Colonic mucosa (tissue), 4 donors: ENCODE measurements around the gene DAB2IP. TPM values are rescaled to one million over a fixed set of nuclear protein-coding genes. Genes with fewer than 3 reads are reported as not detected.

ENCODE experiments used
- DNase-seq: peaks from one replicate; pipeline ENCODE4 v3.0.0-alpha.2; 2020
- H3K27ac ChIP-seq: fragments of 200-600 bp; one replicate; pipeline ENCODE4 v1.8.0; 2021
- H3K27me3 ChIP-seq: fragments of 200-600 bp; one replicate; pipeline ENCODE4 v1.8.0; 2021
- H3K36me3 ChIP-seq: fragments of 200-600 bp; one replicate; pipeline ENCODE4 v1.8.0; 2021
- H3K4me1 ChIP-seq: fragments of 200-600 bp; one replicate; pipeline ENCODE4 v1.8.0; 2021; ENCODE audit warnings: mild to moderate bottlenecking
- H3K4me3 ChIP-seq: fragments of 200-600 bp; one replicate; pipeline ENCODE4 v1.8.0; 2021
- H3K9ac ChIP-seq, 2 donors: one replicate each; pipeline ENCODE4 v1.7.0; 2013; ENCODE audit warnings: control low read depth in 2 of 2, low read depth in 2 of 2, low read length in 2 of 2
- H3K9me3 ChIP-seq: fragments of 200-600 bp; one replicate; pipeline ENCODE4 v1.8.0; 2021
- intact Hi-C: fragments of 100-400 bp; cut with DNase I; formaldehyde crosslinking; loops from one replicate; pipeline ENCODE4 v1.14.1; 2022
- total RNA-seq, 2 donors: library from RNA; stranded (reverse); fragmentation: NEBNext Ultra II Directional in 1 of 2; extraction: Animal tissue kit (Norgen Biotek cat#: 25700) in 1 of 2; gene quantifications; one replicate each; pipeline ENCODE4 v1.2.1, GENCODE V29; 2021
- TF ChIP-seq, protein P1 (sequence below): fragments of 200-600 bp; IDR thresholded peaks from one replicate; pipeline ENCODE4 v1.8.0; 2022; ENCODE audit warnings: antibody characterized with exemption, mild to moderate bottlenecking
- donor health status: healthy.
- donor health status: DM: no; HTN: no; CAD: no.
- donor health status: DM: no; HTN: no; CAD: no.

Gene DAB2IP
- total RNA-seq, 2 donors from 2014 or later = 126 to 130 TPM

DNA sequence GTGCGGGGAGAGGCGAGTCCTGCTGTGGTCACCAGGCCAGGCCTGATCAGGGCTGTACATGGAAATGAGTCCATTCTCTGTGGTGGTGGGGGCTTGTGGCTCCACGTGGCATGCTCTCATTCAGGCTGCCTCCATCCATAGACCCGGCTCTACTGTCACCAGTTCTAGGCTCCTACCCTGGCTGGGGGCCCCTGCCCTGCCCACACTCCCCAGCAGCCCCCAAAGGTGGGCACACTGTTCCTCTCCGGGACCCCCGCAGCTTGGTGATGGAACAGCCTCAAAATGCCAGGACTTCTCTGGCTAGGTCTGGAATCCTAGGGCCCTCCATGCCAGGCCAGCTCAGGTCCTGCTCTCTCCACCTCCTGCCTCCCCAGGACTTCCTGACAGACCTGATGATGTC is 111.7 kb downstream of the DAB2IP start:
- DNase-seq = no peak

DNA sequence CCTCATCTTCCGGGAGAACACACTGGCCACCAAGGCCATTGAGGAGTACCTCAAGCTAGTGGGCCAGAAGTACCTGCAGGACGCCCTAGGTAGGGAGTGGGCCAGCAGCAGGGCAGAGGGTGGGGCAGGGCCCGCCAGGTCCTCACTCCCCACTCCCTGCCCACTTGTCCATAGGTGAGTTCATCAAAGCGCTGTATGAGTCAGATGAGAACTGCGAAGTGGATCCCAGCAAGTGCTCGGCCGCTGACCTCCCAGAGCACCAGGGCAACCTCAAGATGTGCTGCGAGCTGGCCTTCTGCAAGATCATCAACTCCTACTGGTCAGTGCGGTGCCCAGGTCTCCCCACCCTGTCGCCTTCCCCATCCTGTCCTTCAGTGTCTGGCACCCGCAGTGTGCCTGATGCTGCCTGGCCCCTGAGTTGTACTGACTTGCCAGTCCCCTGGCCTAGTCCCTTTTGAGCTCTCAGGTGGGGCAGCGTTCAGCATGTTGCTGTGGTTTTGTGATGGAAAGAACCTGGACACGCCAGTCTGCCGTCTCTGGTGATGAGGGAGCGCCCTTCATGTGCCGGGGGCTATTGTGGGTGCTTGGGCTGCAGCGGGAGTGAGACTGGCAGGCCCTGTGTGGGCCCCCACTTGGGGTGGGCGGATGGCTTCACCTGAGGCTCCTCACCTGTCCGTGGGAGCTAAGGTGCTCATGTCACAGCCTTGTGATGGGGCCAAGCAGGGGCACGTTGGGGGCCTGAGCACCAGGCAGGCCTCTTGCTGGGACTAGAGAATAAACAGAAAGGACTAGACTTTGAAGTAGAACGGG is 112.3 kb downstream of the DAB2IP start:
- peaks cover 10% of the 10 kb centered on the region for H3K36me3 ChIP-seq
- intact Hi-C loops = no loop called here
- no peak for DNase-seq

More for the DNA sequence above, 111.7 kb downstream of the DAB2IP start:
- intact Hi-C loops = no loop called here
- H3K9ac ChIP-seq = no peak overlapping the region
- H3K36me3 ChIP-seq = peaks cover 10% of the 10 kb centered on the region
- no peak overlapping the region for H3K4me3 ChIP-seq
- H3K27ac ChIP-seq = no peak overlapping the region
- no peaks in the 10 kb centered on the region for H3K9me3 ChIP-seq
- H3K27me3 ChIP-seq = no peaks in the 10 kb centered on the region
- H3K4me1 ChIP-seq = no peaks in the 10 kb centered on the region
- TF ChIP-seq, protein P1, sequence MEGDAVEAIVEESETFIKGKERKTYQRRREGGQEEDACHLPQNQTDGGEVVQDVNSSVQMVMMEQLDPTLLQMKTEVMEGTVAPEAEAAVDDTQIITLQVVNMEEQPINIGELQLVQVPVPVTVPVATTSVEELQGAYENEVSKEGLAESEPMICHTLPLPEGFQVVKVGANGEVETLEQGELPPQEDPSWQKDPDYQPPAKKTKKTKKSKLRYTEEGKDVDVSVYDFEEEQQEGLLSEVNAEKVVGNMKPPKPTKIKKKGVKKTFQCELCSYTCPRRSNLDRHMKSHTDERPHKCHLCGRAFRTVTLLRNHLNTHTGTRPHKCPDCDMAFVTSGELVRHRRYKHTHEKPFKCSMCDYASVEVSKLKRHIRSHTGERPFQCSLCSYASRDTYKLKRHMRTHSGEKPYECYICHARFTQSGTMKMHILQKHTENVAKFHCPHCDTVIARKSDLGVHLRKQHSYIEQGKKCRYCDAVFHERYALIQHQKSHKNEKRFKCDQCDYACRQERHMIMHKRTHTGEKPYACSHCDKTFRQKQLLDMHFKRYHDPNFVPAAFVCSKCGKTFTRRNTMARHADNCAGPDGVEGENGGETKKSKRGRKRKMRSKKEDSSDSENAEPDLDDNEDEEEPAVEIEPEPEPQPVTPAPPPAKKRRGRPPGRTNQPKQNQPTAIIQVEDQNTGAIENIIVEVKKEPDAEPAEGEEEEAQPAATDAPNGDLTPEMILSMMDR = no peak

DNA sequence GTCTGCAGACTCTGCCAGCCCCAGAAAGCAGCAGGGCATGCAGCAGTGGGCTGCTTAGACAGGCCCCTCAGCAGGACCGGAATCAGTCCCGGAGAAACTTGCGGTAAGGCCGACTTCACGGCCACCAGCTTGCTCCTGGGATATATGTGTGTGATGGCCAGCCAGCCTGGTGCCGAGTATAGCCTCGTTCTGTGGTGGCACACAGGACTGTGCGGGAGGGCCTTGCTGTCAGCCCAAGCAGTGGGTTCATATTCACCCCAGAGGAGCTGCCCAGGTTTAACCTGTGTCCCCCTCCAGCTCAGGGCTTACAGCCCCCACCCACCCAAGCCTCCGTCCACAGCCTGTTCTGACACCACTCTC is 112.9 kb downstream of the DAB2IP start:
- no peak overlapping the region for H3K4me3 ChIP-seq
- no peak overlapping the region for H3K9ac ChIP-seq
- no peaks in the 10 kb centered on the region for H3K27me3 ChIP-seq
- H3K27ac ChIP-seq = no peak overlapping the region
- DNase-seq = no peak
- no peaks in the 10 kb centered on the region for H3K9me3 ChIP-seq
- peaks cover 10% of the 10 kb centered on the region for H3K36me3 ChIP-seq
- TF ChIP-seq, protein P1 = no peak
- no peaks in the 10 kb centered on the region for H3K4me1 ChIP-seq
- intact Hi-C loops = no loop called here

More for the DNA sequence above, 112.3 kb downstream of the DAB2IP start:
- TF ChIP-seq, protein P1 = no peak
- Histone ChIP-seq H3K4me1 (no peaks in the 10 kb centered on the region), H3K9me3 (no peaks in the 10 kb centered on the region), H3K27ac (no peak overlapping the region), H3K4me3 (no peak overlapping the region), H3K27me3 (no peaks in the 10 kb centered on the region), H3K9ac (no peak overlapping the region)

DNA sequence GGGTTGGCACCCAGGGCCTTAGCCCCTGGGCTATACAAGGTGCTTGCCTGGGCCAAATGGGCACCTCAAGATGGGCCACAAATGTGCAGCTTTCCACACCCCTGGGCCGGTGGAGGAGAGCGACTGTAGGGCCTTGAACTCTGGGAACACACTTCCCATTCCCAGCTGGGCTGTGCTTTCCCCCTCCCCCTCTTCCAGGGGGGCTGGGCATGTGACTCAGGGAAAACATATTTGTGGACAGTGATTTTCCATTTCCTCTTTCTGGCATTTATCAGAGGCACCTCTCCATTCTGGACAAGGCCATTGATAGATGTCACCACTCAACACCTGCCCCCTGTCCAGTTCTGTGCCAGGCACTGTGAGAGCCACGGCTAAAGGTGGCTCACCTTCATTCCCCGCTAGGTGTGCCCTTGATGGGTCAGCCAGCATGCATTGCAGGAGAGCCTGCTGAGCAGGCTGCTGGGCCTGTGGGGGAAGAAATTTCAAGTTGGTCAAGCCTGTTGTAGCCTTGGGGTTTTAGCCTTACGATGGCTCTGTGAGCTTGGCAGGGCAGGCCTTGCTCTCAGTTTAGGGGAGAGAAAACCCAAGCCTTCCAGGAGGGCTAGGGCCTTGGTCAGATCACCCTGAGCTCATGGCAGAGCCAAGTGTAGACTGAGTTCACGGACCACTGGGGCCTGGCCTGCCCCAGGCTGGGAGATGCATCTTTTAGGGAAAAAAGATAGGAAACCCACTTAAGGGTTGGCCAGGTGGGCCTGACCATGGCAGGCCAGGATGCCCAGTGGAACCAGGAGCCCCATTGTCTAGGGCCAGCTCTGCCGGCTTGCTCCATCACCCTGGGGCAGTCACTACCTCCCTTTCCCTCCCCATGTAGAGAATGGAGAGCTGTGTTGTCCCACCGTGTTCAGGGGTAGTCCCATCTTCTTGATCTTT is 113.9 kb downstream of the DAB2IP start:
- no peaks in the 10 kb centered on the region for H3K4me1 ChIP-seq
- H3K36me3 ChIP-seq = peaks cover 14% of the 10 kb centered on the region
- H3K9ac ChIP-seq = no peak overlapping the region
- no peak overlapping the region for H3K4me3 ChIP-seq
- no peaks in the 10 kb centered on the region for H3K27me3 ChIP-seq
- no peaks in the 10 kb centered on the region for H3K9me3 ChIP-seq
- H3K27ac ChIP-seq = no peak overlapping the region
- intact Hi-C loops = no loop called here
- TF ChIP-seq, protein P1 = no peak
- no peak for DNase-seq

DNA sequence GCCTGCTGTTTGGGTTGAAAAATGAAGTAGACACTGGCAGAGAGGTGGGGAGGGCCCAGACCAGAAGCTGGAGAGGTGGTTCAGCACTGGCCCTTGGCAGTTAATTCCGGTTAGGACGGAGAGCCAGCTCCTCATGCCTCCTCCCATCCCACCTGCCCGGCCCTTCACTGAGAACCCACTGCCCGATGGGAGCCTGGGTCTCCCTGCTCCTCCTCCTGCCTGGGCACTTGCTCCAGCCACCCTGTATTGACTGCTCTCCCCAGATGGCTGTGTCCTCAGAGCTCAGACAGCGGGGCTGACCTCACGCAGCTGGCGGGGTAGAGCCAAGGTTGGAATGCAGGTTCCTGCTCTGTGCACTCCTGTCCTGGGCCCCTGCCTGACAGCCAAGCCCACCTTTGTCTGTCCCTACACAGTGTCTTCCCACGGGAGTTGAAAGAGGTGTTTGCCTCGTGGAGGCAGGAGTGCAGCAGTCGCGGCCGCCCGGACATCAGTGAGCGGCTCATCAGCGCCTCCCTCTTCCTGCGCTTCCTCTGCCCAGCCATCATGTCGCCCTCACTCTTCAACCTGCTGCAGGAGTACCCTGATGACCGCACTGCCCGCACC is 114.7 kb downstream of the DAB2IP start:
- peaks cover 17% of the 10 kb centered on the region for H3K36me3 ChIP-seq
- intact Hi-C loops = no loop called here
- no peak overlapping the region for H3K27ac ChIP-seq
- H3K9ac ChIP-seq = no peak overlapping the region
- DNase-seq = no peak
- no peaks in the 10 kb centered on the region for H3K4me1 ChIP-seq
- H3K27me3 ChIP-seq = no peaks in the 10 kb centered on the region
- no peaks in the 10 kb centered on the region for H3K9me3 ChIP-seq
- TF ChIP-seq, protein P1 = no peak
- no peak overlapping the region for H3K4me3 ChIP-seq
